GM23248 (cell line): ENCODE measurements around the gene ISCU. TPM values are rescaled to one million over a fixed set of nuclear protein-coding genes. Genes with fewer than 3 reads are reported as not detected.

Experiments used
- DNase-seq: peaks from one replicate; pipeline ENCODE4 v3.0.0-alpha.2; 2015
- H2AFZ ChIP-seq: fragments of 200-600 bp; sonication (generic); 2 replicates; pipeline ENCODE4 v1.6.1; 2016; ENCODE audit warnings: antibody characterized with exemption
- H3F3A ChIP-seq: fragments of 200-600 bp; sonication (generic); 2 replicates; pipeline ENCODE4 v1.6.1; 2016; ENCODE audit warnings: mild to moderate bottlenecking, antibody characterized with exemption, mixed run types; ENCODE audit not compliant: insufficient read depth
- H3K27ac ChIP-seq: fragments of 200-600 bp; sonication (generic); 2 replicates; pipeline ENCODE4 v1.5.1; 2016; ENCODE audit warnings: mild to moderate bottlenecking
- H3K27me3 ChIP-seq: fragments of 200-600 bp; sonication (generic); replicated peaks from 2 replicates; pipeline ENCODE4 v1.6.1; 2016; ENCODE audit warnings: mild to moderate bottlenecking; ENCODE audit not compliant: insufficient read depth
- H3K36me3 ChIP-seq: fragments of 200-600 bp; sonication (generic); 2 replicates; pipeline ENCODE4 v1.6.1; 2016; ENCODE audit warnings: low read depth, mild to moderate bottlenecking
- H3K4me1 ChIP-seq: fragments of 200-600 bp; sonication (generic); 2 replicates; pipeline ENCODE4 v1.6.1; 2016; ENCODE audit warnings: mild to moderate bottlenecking; ENCODE audit not compliant: insufficient read depth
- H3K4me2 ChIP-seq: fragments of 200-600 bp; sonication (generic); one replicate; pipeline ENCODE4 v1.6.1; 2016; ENCODE audit warnings: mild to moderate bottlenecking; ENCODE audit not compliant: unreplicated experiment
- H3K4me3 ChIP-seq: fragments of 200-600 bp; sonication (generic); 2 replicates; pipeline ENCODE4 v1.5.1; 2016; ENCODE audit warnings: mild to moderate bottlenecking
- H3K79me2 ChIP-seq: fragments of 200-600 bp; sonication (generic); 2 replicates; pipeline ENCODE4 v1.6.1; 2016; ENCODE audit warnings: mild to moderate bottlenecking; ENCODE audit not compliant: insufficient read depth
- H3K9ac ChIP-seq: fragments of 200-600 bp; sonication (generic); 2 replicates; pipeline ENCODE4 v1.6.1; 2016; ENCODE audit warnings: mild to moderate bottlenecking
- H3K9me2 ChIP-seq: fragments of 200-600 bp; sonication (generic); 2 replicates; pipeline ENCODE4 v1.6.1; 2016; ENCODE audit warnings: mixed run types, mild to moderate bottlenecking, moderate library complexity; ENCODE audit not compliant: insufficient read depth
- H3K9me3 ChIP-seq: fragments of 200-600 bp; sonication (generic); one replicate; pipeline ENCODE4 v1.6.1; 2017; ENCODE audit warnings: low read depth
- H4K20me1 ChIP-seq: fragments of 200-600 bp; sonication (generic); 2 replicates; pipeline ENCODE4 v1.6.0; 2016; ENCODE audit not compliant: insufficient read depth
- EZH2 ChIP-seq: fragments of 200-600 bp; sonication (generic); IDR thresholded peaks from 2 replicates; pipeline ENCODE4 v1.6.1; 2018; ENCODE audit warnings: antibody characterized with exemption, mild to moderate bottlenecking; ENCODE audit not compliant: insufficient read depth, poor library complexity, severe bottlenecking
- EZH2phosphoT487 ChIP-seq: fragments of 200-600 bp; sonication (generic); IDR thresholded peaks from 2 replicates; pipeline ENCODE4 v1.6.1; 2018; ENCODE audit warnings: antibody characterized with exemption, moderate library complexity, mild to moderate bottlenecking, low read depth; ENCODE audit not compliant: insufficient read depth
- WGBS, 2 experiments: methylation state at CpG; one replicate each; pipeline ENCODE4 v1.1.6; 2015 to 2017; ENCODE audit warnings: low lambda C conversion rate in 2 of 2, low coverage in 1 of 2; ENCODE audit errors: missing lambda C conversion rate in 2 of 2; 5-methylcytosine and 5-hydroxymethylcytosine counted together
- in situ Hi-C: fragments of 300-500 bp; cut with MboI; formaldehyde crosslinking; loops from 2 replicates; pipeline ENCODE4 v1.15.0; 2020
- polyA plus RNA-seq: library from polyadenylated mRNA; unstranded; fragments of >200 nt; fragmentation: Nextera tagmentation; extraction: Ambion mirVana; gene quantifications from 2 replicates; pipeline ENCODE4 v1.2.1, GENCODE V29; 2016
- total RNA-seq: library from RNA; depleted of rRNA; stranded (reverse); fragments of >200 nt; shearing (Covaris generic); gene quantifications from 2 replicates; pipeline ENCODE4 v1.2.3, GENCODE V29; 2014

ISCU gene
- total and polyA plus RNA-seq, 2 experiments from 2014 or later: 159 to 237 TPM

DNA sequence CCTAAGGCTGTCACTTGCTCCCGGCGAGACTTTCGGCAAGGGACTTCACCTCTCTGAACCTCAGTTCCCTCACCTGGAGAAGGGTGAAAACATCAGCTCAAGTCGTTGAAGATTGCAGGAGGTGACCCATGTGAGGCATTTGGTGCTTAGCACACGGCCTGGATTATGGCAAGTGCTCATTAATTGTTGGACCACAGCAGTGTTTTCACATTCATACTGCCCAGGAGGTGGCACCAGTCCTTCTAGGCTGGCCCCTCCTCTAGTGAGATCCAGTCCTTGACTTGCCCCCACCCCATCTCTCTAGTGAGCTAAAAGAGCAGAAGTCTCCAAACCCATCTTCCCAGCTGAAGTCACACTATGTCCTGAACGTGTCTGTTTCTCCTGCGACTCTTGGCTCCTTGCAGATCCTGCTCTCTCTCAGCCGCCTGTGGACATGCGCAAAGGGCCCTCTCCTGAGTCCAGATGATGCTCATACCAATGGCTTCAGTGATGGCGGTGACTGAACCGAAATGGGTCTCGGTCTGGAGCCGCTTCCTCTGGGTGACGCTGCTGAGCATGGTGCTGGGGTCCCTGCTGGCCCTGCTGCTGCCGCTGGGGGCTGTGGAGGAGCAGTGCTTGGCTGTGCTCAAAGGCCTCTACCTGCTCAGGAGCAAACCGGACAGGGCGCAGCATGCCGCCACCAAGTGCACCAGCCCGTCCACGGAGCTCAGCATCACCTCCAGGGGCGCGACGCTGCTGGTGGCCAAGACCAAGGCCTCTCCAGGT, 45.7 kb upstream of the ISCU start:
- DNase-seq: peak; percentile 43
- 73% methylated on average over 23 of the region's 23 CpGs for WGBS, 2 experiments
- Histone ChIP-seq H3K79me2 (peaks cover 8% of the 10 kb centered on the region; the same call in 1 of the 2 replicates), H4K20me1 (no peaks in the 10 kb centered on the region; the same call in 1 of the 2 replicates), H3K36me3 (peaks cover 12% of the 10 kb centered on the region), H3K9ac (no peak overlapping the region), H2AFZ (no peak overlapping the region), H3K27ac (no peak overlapping the region), H3F3A (peaks cover 7% of the 10 kb centered on the region; the same call in 1 of the 2 replicates), H3K4me2 (no peak overlapping the region), H3K9me2 (no peaks in the 10 kb centered on the region), H3K4me1 (peaks cover 18% of the 10 kb centered on the region), H3K4me3 (no peak overlapping the region), H3K27me3 (no peaks in the 10 kb centered on the region), H3K9me3 (no peaks in the 10 kb centered on the region)
- TF ChIP-seq EZH2phosphoT487: no peak
- in situ Hi-C loops: no loop called here

DNA sequence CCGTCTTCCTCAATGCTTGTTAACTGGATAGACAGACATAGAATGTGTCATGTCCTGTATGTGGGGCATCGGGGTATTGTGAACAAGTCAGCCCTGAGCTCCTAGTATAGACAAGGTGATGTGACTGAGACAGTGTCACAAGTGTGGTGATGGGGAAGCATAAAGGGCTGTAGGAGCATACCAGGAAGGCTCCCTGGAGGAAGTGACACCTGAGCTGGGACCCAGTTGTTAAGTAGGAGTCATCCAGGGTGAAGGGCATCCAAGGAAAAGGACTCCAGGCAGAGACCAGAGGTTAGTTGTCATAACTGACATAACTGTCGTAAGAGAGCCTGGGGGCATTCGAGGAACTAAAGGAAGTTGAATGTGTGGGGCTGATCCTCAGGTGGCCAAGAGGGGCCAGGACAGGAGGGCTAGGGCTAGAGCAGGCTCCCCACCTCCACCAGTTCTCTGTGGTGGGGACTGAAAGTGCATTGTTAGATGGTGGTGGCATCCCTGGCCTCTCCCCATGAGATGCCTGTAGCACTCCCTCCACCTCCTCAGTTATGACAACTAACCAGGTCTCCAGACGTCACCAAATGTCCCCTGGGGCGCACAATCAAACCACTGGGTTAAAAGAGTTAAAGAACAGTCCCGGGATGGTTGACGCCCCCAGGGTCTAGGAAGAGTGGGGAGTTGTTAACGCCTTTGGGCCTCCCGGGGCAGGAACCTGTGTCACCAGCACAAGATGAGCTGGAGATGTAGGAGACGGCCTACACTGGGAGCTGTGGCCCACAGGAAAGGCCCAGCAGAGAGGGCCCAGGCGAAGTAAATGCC, 44.9 kb upstream of the ISCU start:
- 83 to 88% methylated on average over 12 of the region's 12 CpGs for WGBS, 2 experiments

DNA sequence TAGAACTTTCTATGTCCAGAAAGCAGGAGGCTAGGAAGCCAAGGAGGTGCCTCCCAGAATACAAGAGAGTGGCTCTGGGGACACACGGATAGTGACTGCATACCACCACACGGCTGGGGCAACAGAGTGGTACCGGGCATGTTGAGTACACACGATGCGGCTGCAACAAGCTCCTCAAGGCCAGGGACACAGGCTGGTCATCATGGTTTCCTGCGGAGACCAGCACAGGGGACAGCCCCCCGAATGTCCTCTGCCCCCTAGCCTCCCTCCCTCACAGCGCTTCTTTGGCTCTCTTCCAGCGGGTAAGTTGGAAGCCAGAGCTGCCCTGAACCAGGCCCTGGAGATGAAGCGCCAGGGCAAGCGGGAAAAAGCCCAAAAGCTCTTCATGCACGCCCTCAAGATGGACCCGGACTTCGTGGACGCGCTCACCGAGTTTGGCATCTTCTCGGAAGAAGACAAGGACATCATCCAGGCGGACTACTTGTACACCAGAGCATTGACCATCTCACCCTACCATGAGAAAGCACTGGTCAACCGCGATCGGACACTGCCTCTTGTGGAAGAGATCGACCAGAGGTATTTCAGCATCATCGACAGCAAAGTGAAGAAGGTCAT, 44.2 kb upstream of the ISCU start:
- H3F3A ChIP-seq: peaks cover 7% of the 10 kb centered on the region; the same call in 1 of the 2 replicates
- no peak overlapping the region for H3K4me3 ChIP-seq
- H3K4me2 ChIP-seq: no peak overlapping the region
- TF ChIP-seq EZH2: no peak
- TF ChIP-seq EZH2phosphoT487: no peak
- H3K9me3 ChIP-seq: no peaks in the 10 kb centered on the region
- 94% methylated on average over 22 to 24 of the region's 24 CpGs for WGBS, 2 experiments
- H3K36me3 ChIP-seq: peaks cover 26% of the 10 kb centered on the region
- no peak overlapping the region for H3K27ac ChIP-seq
- peaks cover 8% of the 10 kb centered on the region; the same call in 1 of the 2 replicates for H3K79me2 ChIP-seq
- H3K9me2 ChIP-seq: no peaks in the 10 kb centered on the region
- H3K27me3 ChIP-seq: no peaks in the 10 kb centered on the region
- H3K9ac ChIP-seq: no peak overlapping the region
- no peaks in the 10 kb centered on the region; the same call in 1 of the 2 replicates for H4K20me1 ChIP-seq
- in situ Hi-C loops: no loop called here
- peaks cover 16% of the 10 kb centered on the region for H3K4me1 ChIP-seq
- DNase-seq: no peak
- H2AFZ ChIP-seq: no peak overlapping the region

More for the DNA sequence above, 44.9 kb upstream of the ISCU start:
- no peaks in the 10 kb centered on the region for H3K9me3 ChIP-seq
- H3K27ac ChIP-seq: no peak overlapping the region
- H4K20me1 ChIP-seq: no peaks in the 10 kb centered on the region; the same call in 1 of the 2 replicates
- H3K9me2 ChIP-seq: no peaks in the 10 kb centered on the region
- no peak overlapping the region for H3K4me2 ChIP-seq
- DNase-seq: no peak
- H2AFZ ChIP-seq: no peak overlapping the region
- peaks cover 19% of the 10 kb centered on the region for H3K36me3 ChIP-seq
- no peak overlapping the region for H3K4me3 ChIP-seq
- no peak overlapping the region for H3K9ac ChIP-seq
- in situ Hi-C loops: no loop called here
- H3K27me3 ChIP-seq: no peaks in the 10 kb centered on the region
- H3F3A ChIP-seq: peaks cover 7% of the 10 kb centered on the region; the same call in 1 of the 2 replicates
- H3K79me2 ChIP-seq: peaks cover 8% of the 10 kb centered on the region; the same call in 1 of the 2 replicates
- peaks cover 16% of the 10 kb centered on the region for H3K4me1 ChIP-seq
- TF ChIP-seq EZH2 (no peak), EZH2phosphoT487 (no peak)

DNA sequence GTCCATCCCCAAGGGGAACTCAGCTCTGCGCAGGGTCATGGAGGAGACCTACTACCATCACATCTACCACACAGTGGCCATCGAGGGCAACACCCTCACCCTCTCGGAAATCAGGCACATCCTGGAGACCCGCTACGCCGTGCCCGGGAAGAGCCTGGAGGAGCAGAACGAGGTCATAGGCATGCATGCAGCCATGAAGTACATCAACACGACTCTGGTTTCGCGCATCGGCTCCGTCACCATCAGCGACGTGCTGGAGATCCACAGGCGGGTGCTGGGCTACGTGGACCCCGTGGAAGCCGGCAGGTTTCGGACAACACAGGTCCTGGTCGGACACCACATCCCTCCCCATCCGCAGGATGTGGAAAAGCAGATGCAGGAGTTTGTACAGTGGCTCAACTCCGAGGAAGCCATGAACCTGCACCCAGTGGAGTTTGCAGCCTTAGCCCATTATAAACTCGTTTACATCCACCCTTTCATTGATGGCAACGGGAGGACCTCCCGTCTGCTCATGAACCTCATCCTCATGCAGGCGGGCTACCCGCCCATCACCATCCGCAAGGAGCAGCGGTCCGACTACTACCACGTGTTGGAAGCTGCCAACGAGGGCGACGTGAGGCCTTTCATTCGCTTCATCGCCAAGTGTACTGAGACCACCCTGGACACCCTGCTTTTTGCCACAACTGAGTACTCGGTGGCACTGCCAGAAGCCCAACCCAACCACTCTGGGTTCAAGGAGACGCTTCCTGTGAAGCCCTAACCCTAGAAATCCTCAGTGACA, 43.5 kb upstream of the ISCU start:
- Histone ChIP-seq H3K27me3 (no peaks in the 10 kb centered on the region), H3K9me2 (no peaks in the 10 kb centered on the region), H3K4me3 (no peak overlapping the region), H3K79me2 (peaks cover 8% of the 10 kb centered on the region; the same call in 1 of the 2 replicates), H3K4me1 (peaks cover 16% of the 10 kb centered on the region), H3K4me2 (no peak overlapping the region), H3F3A (peaks cover 7% of the 10 kb centered on the region; the same call in 1 of the 2 replicates), H2AFZ (no peak overlapping the region), H3K9ac (no peak overlapping the region), H3K9me3 (no peaks in the 10 kb centered on the region), H3K27ac (no peak overlapping the region), H3K36me3 (peaks cover 33% of the 10 kb centered on the region), H4K20me1 (no peaks in the 10 kb centered on the region; the same call in 1 of the 2 replicates)
- TF ChIP-seq EZH2phosphoT487 (no peak), EZH2 (no peak)
- 85 to 87% methylated on average over 38 to 39 of the region's 39 CpGs for WGBS, 2 experiments
- DNase-seq: no peak
- in situ Hi-C loops: no loop called here
